ENCODE data around the gene DBR1.

Gene DBR1

DNA sequence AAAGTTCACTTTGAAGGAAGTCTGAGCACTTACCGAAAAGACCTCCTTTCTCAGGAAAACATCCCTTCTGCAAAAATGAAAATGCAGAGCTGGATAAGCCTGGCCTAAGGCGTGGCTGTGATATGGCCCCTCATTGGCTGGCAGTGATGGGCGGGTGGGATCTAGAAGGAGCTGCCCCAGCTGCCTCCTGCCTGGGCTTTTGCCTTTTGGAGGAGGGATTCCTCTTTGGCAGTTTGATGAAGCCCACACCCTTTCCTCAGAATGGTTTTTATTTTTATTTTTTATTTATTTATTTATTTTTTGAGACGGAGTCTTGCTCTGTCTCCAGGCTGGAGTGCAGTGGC is 55.3 kb downstream of the DBR1 start:
- no peak for DNase-seq (ENCODE audit: low read depth)

DNA sequence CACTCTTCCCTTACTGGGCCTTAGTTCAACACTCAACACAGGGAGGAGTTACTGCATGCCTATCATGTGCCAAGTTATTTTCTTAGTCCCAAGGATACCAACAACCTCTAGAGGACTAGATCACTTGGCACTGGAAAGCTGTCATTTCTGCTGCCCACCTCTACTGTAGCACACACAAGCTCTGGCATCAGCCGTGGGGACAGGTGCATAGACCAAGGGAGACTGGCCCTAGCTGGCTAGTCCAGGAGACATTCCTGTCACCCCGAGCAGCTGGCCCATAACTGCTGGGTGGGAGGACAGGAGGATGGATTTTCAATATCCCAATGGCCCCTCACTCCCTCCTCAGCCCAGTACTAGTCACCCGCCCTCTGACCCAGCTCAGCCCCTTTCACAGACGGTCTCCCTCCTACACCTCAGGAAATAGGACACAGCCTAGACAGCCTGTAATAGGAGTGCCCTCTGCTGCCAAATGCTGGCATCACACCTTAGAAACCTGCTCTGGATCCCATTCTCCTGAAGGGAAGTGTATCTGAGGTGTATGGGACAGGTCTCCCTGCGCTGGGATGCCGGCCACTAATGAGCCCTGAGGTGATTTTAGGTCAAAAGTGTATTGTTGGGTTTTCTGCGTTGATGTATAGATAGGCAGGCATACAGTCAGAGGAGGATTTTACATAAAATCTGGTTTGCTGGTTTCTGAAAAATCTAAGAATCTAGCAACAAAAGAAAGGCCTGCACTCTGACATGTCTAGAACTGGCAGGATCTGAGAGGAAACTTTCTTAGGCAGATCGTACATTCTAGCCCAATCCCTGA is 55.9 kb downstream of the DBR1 start:
- DNase-seq (ENCODE audit: low read depth) = peak; percentile 24

DNA sequence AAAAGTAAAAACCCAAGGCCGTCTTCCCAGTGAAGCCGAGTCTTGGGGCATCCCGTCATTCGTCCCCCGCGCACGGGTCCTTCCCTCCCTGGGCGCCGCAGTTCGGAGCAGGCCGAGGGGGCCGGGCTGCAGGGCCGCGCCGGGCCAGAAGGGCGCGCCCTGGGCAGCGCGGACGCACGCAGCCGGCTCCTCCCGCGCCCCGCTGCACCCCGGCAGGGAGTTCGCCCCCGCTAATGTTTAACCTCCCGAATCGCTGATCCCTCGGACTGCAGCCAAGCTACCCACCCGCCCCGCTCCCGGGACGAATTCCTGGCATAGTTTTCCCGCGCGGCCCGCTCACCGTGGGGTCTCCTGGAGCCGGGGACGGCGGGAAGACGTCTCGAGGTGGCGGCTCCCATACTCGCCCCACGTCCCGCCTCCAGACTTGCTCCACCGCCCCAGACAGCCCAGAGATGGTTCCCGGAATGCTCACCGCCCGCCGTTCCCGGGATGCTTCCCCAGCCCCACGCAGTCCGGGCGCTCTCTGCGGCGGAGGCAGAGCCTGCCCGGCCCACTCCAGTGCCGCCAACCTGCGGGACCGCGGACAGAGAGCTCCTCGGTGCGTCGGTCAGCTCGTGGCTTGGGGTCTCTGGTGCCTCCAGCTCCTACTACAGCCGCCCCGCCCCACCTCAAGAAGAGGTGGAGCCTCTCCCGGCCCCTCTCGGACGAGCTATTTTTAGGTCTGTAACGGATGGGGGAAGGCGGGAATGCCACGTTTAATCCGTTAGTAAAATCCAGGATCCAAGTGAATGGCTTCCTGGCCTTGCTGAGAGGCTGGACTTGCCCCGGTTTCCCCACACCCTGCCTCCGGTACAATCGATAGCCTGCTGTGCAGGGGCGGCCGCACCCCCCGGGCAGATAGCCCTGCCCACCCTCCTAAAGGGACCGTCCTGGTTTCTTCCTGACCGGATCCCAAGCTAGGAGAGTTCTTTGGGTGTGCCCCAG is 59.4 kb downstream of the DBR1 start, which contains the start of gene DZIP1L:
Gene DZIP1L (minus strand): TSS at position 621 of the 984 bp plus-strand sequence. CDS start 11,637 bp downstream, outside the sequence.
- DNase-seq (ENCODE audit: low read depth) = no peak

DNA sequence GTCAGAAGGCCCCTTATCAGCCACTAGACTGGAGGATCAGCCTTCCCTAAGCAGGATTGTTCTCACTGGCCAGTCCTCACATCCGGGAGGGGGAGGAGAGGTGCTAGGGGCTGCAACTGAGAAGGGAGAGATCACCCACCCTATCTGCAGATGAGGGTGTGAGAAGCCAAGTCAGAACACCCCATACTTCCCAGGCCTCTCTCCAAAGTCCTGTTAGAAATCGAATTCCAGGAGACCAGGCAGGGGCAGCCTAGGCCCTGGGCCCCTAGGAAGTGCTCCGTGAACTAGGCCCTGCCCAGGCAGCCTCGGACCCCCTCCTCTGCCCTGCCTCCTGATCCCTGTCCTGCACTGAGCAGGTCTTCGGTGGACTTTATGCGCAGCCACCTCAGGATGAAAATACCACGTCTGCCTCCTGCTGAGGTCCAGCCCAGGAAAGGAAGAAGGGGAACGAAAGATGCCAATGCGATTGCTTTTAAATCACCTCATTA is 60.2 kb downstream of the DBR1 start:
- no peak for DNase-seq (ENCODE audit: low read depth)

DNA sequence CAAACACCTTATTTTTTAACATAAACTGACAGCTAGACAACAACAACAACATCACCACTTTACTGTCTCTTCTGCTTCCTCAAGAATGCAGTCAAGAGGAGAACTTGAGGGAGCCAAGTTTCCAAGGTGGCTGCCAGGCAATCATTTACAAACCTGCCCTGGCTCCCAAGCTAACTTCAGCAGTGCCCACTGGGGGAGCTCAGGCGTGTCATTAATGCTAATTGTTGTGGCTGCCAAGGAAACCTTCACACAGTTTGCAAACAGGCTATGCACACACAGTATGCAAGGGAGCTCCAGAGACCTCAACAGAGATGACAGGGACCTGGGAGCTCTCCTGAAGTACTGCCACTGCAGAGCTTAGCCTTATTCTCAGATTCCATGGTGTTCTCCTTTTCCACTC is 61.4 kb downstream of the DBR1 start:
- no peak for DNase-seq (ENCODE audit: low read depth)

DNA sequence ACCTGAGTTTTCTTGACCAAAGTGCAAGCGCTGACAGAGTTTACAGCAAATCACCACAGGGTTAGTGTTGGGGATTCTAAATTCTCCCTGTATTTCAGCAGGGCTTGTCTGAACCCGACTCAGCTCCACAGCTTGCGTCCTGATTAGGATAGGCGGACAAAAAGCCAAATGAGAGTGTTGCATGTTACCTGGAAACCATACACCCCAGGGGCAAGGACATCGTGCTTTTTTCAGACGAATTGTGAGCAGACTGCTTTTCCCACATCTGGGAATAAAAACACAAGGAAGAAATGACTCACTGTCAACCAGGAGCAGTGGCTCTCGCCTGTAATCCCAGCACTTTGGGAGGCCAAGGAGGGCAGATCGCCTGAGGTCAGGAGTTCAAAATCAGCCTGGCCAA is 62.4 kb downstream of the DBR1 start:
- no peak for DNase-seq (ENCODE audit: low read depth)
